ENCODE results near the gene GPAM. TPM values are rescaled to one million over a fixed set of nuclear protein-coding genes. Genes with fewer than 3 reads are reported as not detected.

GPAM gene
- total RNA-seq, result 3.6 and 3.9 TPM in 2 replicates

GRCh38 chr10:112183329-112184051 lies at the start of gene GPAM:
Gene GPAM, minus strand, starts transcription at chr10:112183765. Its CDS starts 1,981 bp downstream, at chr10:112181784.

Other genes with a start within 250 kb of the GPAM start
- not detected in 2 replicates for gene TECTB, start 99.6 kb upstream of the GPAM start, total RNA-seq
- 8.1 and 9.6 TPM in 2 replicates for gene ACSL5, start 190.4 kb upstream of the GPAM start, total RNA-seq